Colonic mucosa (tissue), 4 donors: ENCODE results near the gene GBP7. TPM values are rescaled to one million over a fixed set of nuclear protein-coding genes. Genes with fewer than 3 reads are reported as not detected.

Experiments used
- DNase-seq: peaks from one replicate; pipeline ENCODE4 v3.0.0-alpha.2; 2020
- H3K27ac ChIP-seq: fragments of 200-600 bp; one replicate; pipeline ENCODE4 v1.8.0; 2021
- H3K27me3 ChIP-seq: fragments of 200-600 bp; one replicate; pipeline ENCODE4 v1.8.0; 2021
- H3K36me3 ChIP-seq: fragments of 200-600 bp; one replicate; pipeline ENCODE4 v1.8.0; 2021
- H3K4me1 ChIP-seq: fragments of 200-600 bp; one replicate; pipeline ENCODE4 v1.8.0; 2021; ENCODE audit warnings: mild to moderate bottlenecking
- H3K4me3 ChIP-seq: fragments of 200-600 bp; one replicate; pipeline ENCODE4 v1.8.0; 2021
- H3K9ac ChIP-seq, 2 donors: one replicate each; pipeline ENCODE4 v1.7.0; 2013; ENCODE audit warnings: control low read depth in 2 of 2, low read depth in 2 of 2, low read length in 2 of 2
- H3K9me3 ChIP-seq: fragments of 200-600 bp; one replicate; pipeline ENCODE4 v1.8.0; 2021
- intact Hi-C: fragments of 100-400 bp; cut with DNase I; formaldehyde crosslinking; loops from one replicate; pipeline ENCODE4 v1.14.1; 2022
- total RNA-seq, 2 donors: library from RNA; stranded (reverse); fragmentation: NEBNext Ultra II Directional in 1 of 2; extraction: Animal tissue kit (Norgen Biotek cat#: 25700) in 1 of 2; gene quantifications; one replicate each; pipeline ENCODE4 v1.2.1, GENCODE V29; 2021
- TF ChIP-seq, protein P1 (sequence below): fragments of 200-600 bp; IDR thresholded peaks from one replicate; pipeline ENCODE4 v1.8.0; 2022; ENCODE audit warnings: antibody characterized with exemption, mild to moderate bottlenecking
- donor health status: healthy.
- donor health status: DM: no; HTN: no; CAD: no.
- donor health status: DM: no; HTN: no; CAD: no.

GBP7 gene
- total RNA-seq, 2 donors from 2014 or later: not detected

DNA sequence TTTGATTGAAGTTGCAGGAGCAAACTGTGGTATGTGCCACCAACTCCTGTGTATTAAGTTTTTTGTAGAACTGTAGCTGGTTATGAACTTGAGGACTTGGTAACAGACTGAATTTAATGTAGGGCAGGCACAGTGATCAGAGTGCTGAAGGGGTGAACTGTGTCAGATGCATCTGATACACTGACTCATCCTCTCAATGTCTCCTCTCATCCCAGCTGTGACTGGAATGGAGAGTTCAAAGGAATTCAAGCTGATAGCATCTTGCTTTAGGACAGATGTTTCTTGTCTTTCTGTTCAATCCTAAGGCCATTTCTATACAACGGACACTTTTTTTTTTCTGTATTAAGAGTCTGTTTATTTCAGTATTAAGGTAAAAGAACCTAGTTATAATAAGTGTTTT lies 85.8 kb downstream of the GBP7 start:
- intact Hi-C loops: no loop called here
- H3K4me1 ChIP-seq: no peaks in the 10 kb centered on the region

DNA sequence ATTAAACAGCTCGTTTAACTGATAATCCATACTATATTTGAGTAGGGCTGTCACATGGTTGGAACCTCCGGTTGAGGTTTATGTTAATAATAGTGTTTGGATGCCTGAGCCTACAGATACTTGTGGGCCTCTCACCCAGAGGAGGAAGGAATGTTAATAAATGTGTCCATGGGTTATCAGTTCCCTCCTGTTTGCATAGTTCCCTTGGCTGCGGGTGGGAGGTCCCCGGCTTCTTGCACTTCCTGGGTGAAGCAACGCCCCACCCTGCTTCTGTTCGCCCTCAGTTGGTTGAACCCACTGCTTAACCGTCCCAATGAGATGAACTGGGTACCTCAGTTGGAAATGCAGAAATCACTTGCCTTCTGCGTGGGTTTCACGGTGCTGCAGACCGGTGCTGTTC lies 87.2 kb downstream of the GBP7 start:
- H3K36me3 ChIP-seq: no peaks in the 10 kb centered on the region
- no peak for DNase-seq

More for the DNA sequence above, 85.8 kb downstream of the GBP7 start:
- Histone ChIP-seq H3K36me3 (no peaks in the 10 kb centered on the region), H3K27ac (no peak overlapping the region), H3K9me3 (no peaks in the 10 kb centered on the region), H3K27me3 (no peaks in the 10 kb centered on the region), H3K9ac (no peak overlapping the region), H3K4me3 (no peak overlapping the region)
- no peak for DNase-seq
- TF ChIP-seq, protein P1, sequence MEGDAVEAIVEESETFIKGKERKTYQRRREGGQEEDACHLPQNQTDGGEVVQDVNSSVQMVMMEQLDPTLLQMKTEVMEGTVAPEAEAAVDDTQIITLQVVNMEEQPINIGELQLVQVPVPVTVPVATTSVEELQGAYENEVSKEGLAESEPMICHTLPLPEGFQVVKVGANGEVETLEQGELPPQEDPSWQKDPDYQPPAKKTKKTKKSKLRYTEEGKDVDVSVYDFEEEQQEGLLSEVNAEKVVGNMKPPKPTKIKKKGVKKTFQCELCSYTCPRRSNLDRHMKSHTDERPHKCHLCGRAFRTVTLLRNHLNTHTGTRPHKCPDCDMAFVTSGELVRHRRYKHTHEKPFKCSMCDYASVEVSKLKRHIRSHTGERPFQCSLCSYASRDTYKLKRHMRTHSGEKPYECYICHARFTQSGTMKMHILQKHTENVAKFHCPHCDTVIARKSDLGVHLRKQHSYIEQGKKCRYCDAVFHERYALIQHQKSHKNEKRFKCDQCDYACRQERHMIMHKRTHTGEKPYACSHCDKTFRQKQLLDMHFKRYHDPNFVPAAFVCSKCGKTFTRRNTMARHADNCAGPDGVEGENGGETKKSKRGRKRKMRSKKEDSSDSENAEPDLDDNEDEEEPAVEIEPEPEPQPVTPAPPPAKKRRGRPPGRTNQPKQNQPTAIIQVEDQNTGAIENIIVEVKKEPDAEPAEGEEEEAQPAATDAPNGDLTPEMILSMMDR: no peak

DNA sequence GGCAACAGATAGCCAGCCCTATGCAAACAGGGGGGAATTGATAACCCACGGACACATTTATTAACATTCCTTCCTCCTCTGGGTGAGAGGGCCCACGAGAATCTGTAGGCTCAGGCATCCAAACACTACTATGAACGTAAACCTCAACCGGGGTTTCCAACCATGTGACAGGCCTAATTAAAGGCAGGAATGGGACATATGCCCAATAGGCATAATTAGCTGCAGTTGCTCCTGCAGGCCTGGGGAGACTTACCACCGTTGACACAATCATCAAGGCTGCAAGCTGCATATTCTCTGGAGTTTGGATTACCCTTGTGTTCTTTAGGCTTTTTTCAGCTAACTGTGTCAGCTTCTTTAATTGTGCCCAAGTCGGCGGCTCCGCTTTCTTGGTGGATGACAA lies 88.6 kb downstream of the GBP7 start:
- Histone ChIP-seq H3K9ac (no peak overlapping the region), H3K27me3 (no peaks in the 10 kb centered on the region), H3K4me3 (no peak overlapping the region), H3K27ac (no peak overlapping the region), H3K4me1 (no peaks in the 10 kb centered on the region), H3K36me3 (no peaks in the 10 kb centered on the region), H3K9me3 (no peaks in the 10 kb centered on the region)
- TF ChIP-seq, protein P1: no peak
- intact Hi-C loops: no loop called here
- no peak for DNase-seq

More for the DNA sequence above, 87.2 kb downstream of the GBP7 start:
- Histone ChIP-seq H3K4me1 (no peaks in the 10 kb centered on the region), H3K9ac (no peak overlapping the region), H3K4me3 (no peak overlapping the region), H3K27ac (no peak overlapping the region), H3K27me3 (no peaks in the 10 kb centered on the region), H3K9me3 (no peaks in the 10 kb centered on the region)
- TF ChIP-seq, protein P1: no peak
- intact Hi-C loops: no loop called here

DNA sequence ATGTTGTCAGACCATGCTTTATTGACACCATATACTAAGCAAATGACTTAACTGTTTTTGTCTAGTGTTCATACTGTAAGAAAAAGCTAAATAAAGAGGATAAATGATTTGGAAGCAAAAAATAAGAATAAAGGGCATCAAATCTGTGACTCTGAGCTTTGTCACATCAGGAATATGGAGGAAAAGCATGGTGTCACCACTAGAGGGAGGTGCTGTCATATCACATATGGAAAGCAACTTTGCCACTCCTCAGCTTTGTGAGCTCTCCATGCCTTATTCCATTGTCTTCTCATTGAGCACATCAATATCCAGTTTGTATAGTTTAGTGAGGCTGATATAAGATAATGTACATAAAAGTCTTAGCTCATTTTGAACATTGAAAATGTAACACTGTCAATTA lies 90.0 kb downstream of the GBP7 start:
- no peak overlapping the region for H3K4me3 ChIP-seq
- H3K27me3 ChIP-seq: no peaks in the 10 kb centered on the region
- H3K9ac ChIP-seq: no peak overlapping the region
- no peaks in the 10 kb centered on the region for H3K9me3 ChIP-seq
- intact Hi-C loops: no loop called here
- H3K36me3 ChIP-seq: no peaks in the 10 kb centered on the region
- peak; percentile 40 for DNase-seq
- TF ChIP-seq, protein P1: no peak
- H3K4me1 ChIP-seq: no peaks in the 10 kb centered on the region
- H3K27ac ChIP-seq: no peak overlapping the region

Other genes with a start within 250 kb of the GBP7 start
- gene KYAT3, start 183.4 kb downstream of the GBP7 start, total RNA-seq: 10 to 100 TPM; 19.1 to 32.3 TPM
- gene RBMXL1, start 183.4 kb downstream of the GBP7 start, total RNA-seq: 10 to 100 TPM; 10.6 to 13.6 TPM
- gene GBP3, start 153.1 kb downstream of the GBP7 start, total RNA-seq: 100 to 1,000 TPM in 1 of 2 donors, 10 to 100 TPM in 1; 38.7 to 103 TPM
- 10 to 100 TPM; 15.0 to 25.9 TPM for gene GBP1, start 110.8 kb downstream of the GBP7 start, total RNA-seq
- gene GBP2, start 49.9 kb downstream of the GBP7 start, total RNA-seq: 10 to 100 TPM; 20.1 to 81.0 TPM
- gene GBP4, start 22.9 kb upstream of the GBP7 start, total RNA-seq: 1 to 10 TPM; 2.1 to 4.9 TPM
- 1 to 10 TPM; 1.3 to 3.0 TPM for gene GBP5, start 96.9 kb upstream of the GBP7 start, total RNA-seq
- not detected for gene GBP6, start 188.1 kb upstream of the GBP7 start, total RNA-seq